GM10248 (cell line): ENCODE data around the gene GHDC.

Experiments used
- CTCF ChIA-PET: fragments of 300-600 bp; sonication (Branson Sonifier 250); formaldehyde crosslinking; extraction: SDS; loops from one replicate; lab custom pipeline; 2021; ENCODE audit warnings: antibody characterized with exemption; lab: Yijun Ruan, JAX
- POLR2A ChIA-PET: fragments of 350-650 bp; sonication (Branson Sonifier 250); formaldehyde crosslinking; extraction: SDS; loops from one replicate; lab custom pipeline; 2020; ENCODE audit warnings: antibody characterized with exemption; lab: Yijun Ruan, JAX
- DNase-seq: peaks from one replicate; pipeline ENCODE4 v3.0.0; 2012; ENCODE audit errors: extremely low spot score
- CTCF ChIP-seq: IDR thresholded peaks from 2 replicates; pipeline ENCODE4 v1.5.1; 2012; ENCODE audit warnings: mild to moderate bottlenecking, low read depth; ENCODE audit errors: extremely low read depth, missing control alignments, control extremely low read depth

Gene GHDC

DNA sequence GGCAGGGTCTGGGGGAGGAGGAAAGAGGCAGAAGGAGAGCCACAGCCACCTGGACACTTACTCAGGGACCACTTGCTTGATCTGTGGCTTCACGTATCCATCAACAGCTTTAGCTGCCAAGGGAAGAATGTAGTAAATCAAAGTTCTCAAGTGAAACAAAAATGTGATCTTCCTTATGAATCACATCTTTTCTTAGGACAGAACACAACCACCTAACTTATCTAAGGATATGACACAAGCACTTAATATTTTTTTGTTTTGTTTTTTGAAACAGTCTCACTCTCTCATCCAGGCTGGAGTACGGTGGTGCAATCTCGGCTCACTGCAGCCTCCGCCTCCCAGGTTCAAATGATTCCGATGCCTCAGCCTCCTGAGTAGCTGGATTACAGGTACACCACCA is 8.4 kb upstream of the GHDC start:
- no peak for TF ChIP-seq CTCF
- CTCF ChIA-PET, result interaction anchor here (1.7 to 3.4 kb wide), 2 partner anchors 18 to 19 kb away, joined by 5 to 10 read pairs; partner anchors contain the start of gene HCRT
- no peak for DNase-seq

GRCh38 chr17:42202159-42202558 is 7.9 kb upstream of the GHDC start:
- DNase-seq, result no peak
- ChIA-PET POLR2A (no interaction called here), CTCF (interaction anchor here (1.7 to 3.4 kb wide), 2 partner anchors 18 to 20 kb away, joined by 5 to 10 read pairs; partner anchors contain the start of gene HCRT)
- no peak for TF ChIP-seq CTCF

More for the DNA sequence above, 8.4 kb upstream of the GHDC start:
- POLR2A ChIA-PET, result no interaction called here

DNA sequence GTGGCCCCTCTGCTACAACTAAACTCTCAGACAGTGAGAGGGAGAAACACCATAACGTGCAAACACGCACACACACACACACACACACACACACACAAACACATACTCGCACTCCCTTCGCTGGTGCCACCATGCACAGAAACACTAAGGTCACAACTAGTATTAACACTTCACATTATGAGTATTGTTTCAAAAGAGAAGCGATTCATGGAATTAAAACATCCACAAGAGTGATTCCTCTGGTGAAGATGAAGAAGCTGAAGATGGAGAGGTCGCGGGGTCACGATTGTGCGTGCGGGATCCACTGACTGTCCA is 7.1 kb upstream of the GHDC start:
- TF ChIP-seq CTCF, result no peak
- ChIA-PET POLR2A (no interaction called here), CTCF (interaction anchor here (1.3 to 3.4 kb wide), 3 partner anchors 13 to 21 kb away, joined by 4 to 10 read pairs (median 5); partner anchors contain the start of gene HCRT)
- no peak for DNase-seq

GRCh38 chr17:42200706-42201457 is 6.6 kb upstream of the GHDC start:
- DNase-seq, result no peak
- ChIA-PET CTCF (interaction anchor here (1.3 to 2.0 kb wide), 2 partner anchors 12 to 21 kb away, joined by 4 to 9 read pairs; no protein-coding TSS in a partner anchor), POLR2A (no interaction called here)
- no peak for TF ChIP-seq CTCF

- CTCF ChIA-PET, result interaction anchor here (1.0 to 2.1 kb wide), 4 partner anchors 9 to 113 kb away, joined by 3 to 9 read pairs (median 4); no protein-coding TSS in a partner anchor
- no peak for DNase-seq
- POLR2A ChIA-PET, result no interaction called here
- no peak for TF ChIP-seq CTCF
Measured at GRCh38 chr17:42199416-42200011, 5.2 kb upstream of the GHDC start.

DNA sequence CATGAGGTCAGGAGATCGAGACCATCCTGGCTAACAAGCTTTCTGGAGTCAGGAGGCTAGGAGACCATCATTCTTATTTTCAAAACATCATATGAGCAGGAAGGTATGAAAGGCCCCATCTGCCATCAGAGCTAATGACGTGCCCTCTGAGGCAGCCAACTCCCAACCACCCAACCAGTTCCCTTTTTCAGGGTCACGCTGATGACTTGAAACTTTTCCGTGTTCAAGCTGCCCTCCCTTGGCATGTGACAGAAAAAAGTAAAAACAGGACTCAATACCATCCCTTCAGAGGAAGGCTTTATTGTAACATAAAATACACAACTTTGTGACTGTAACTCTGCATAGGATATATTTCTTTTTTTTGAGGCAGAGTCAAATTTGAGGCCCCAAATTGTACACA is 4.6 kb upstream of the GHDC start:
- ChIA-PET POLR2A (no interaction called here), CTCF (interaction anchor here (1.0 to 2.1 kb wide), 4 partner anchors 10 to 113 kb away, joined by 3 to 9 read pairs (median 4); no protein-coding TSS in a partner anchor)
- no peak for TF ChIP-seq CTCF
- DNase-seq, result no peak
